Nephron (organoid): ENCODE data around the gene C4orf54.

Experiments used
- H3K27ac Mint-ChIP-seq, 3 experiments: 2 replicates each; pipeline ENCODE4 v1.8.0; 2020; ENCODE audit warnings: mixed read lengths in 3 of 3, mild to moderate bottlenecking in 2 of 3, moderate library complexity in 1 of 3
- H3K27me3 Mint-ChIP-seq: 2 replicates; pipeline ENCODE4 v1.8.0; 2021; ENCODE audit warnings: low read depth, mild to moderate bottlenecking, moderate library complexity, mixed read lengths
- H3K36me3 Mint-ChIP-seq: 2 replicates; pipeline ENCODE4 v1.8.0; 2020; ENCODE audit warnings: low read depth, mixed read lengths
- H3K4me1 Mint-ChIP-seq: 2 replicates; pipeline ENCODE4 v1.8.0; 2020; ENCODE audit warnings: mixed read lengths
- H3K4me3 Mint-ChIP-seq, 3 experiments: 2 replicates each; pipeline ENCODE4 v1.8.0; 2020; ENCODE audit warnings: mild to moderate bottlenecking in 3 of 3, mixed read lengths in 3 of 3, moderate library complexity in 2 of 3
- H3K9me3 Mint-ChIP-seq: 2 replicates; pipeline ENCODE4 v1.8.0; 2020; ENCODE audit warnings: mixed read lengths
- CTCF ChIP-seq, 3 experiments: fragments of 200-600 bp; sonication (generic); IDR thresholded peaks; one replicate each; pipeline ENCODE4 v1.5.0; 2021; ENCODE audit warnings: antibody characterized with exemption in 3 of 3; ENCODE audit not compliant: unreplicated experiment in 3 of 3

The C4orf54 gene

GRCh38 chr4:99657798-99658197, at the start of gene C4orf54:
C4orf54 (minus strand) TSS chr4:99657828; CDS start chr4:99654648, 3,180 bp downstream.
- no peaks in the 10 kb centered on the region for H3K36me3 Mint-ChIP-seq
- no peaks in the 10 kb centered on the region for H3K9me3 Mint-ChIP-seq
- no peak within 1 kb of the TSS for H3K4me3 Mint-ChIP-seq
- H3K27me3 Mint-ChIP-seq: no peaks in the 10 kb centered on the region
- no peak for TF ChIP-seq CTCF (IDR thresholded peaks at IDR 0.05; ENCODE audit: unreplicated experiment in 3 of 3)
- H3K27ac Mint-ChIP-seq: peak within 1 kb of the TSS in 2 of 3 experiments; percentile 48 to 67
- peaks cover 47% of the 10 kb centered on the region for H3K4me1 Mint-ChIP-seq

GRCh38 chr4:99705891-99706290, 48.3 kb upstream of the C4orf54 start:
- TF ChIP-seq CTCF (IDR thresholded peaks at IDR 0.05; ENCODE audit: unreplicated experiment in 3 of 3): no peak
- Mint-ChIP-seq H3K27ac (no peak overlapping the region), H3K4me3 (no peak overlapping the region), H3K27me3 (peaks cover 4% of the 10 kb centered on the region), H3K9me3 (peaks cover 9% of the 10 kb centered on the region), H3K4me1 (no peaks in the 10 kb centered on the region), H3K36me3 (no peaks in the 10 kb centered on the region)

GRCh38 chr4:99696801-99697200, 39.2 kb upstream of the C4orf54 start:
- Mint-ChIP-seq H3K27ac (no peak overlapping the region), H3K9me3 (peaks cover 8% of the 10 kb centered on the region), H3K36me3 (no peaks in the 10 kb centered on the region), H3K4me3 (no peak overlapping the region), H3K27me3 (no peaks in the 10 kb centered on the region), H3K4me1 (no peaks in the 10 kb centered on the region)
- TF ChIP-seq CTCF (IDR thresholded peaks at IDR 0.05; ENCODE audit: unreplicated experiment in 3 of 3): no peak

GRCh38 chr4:99693140-99693539, 35.5 kb upstream of the C4orf54 start:
- Mint-ChIP-seq H3K27ac (no peak overlapping the region), H3K4me1 (no peaks in the 10 kb centered on the region), H3K4me3 (no peak overlapping the region), H3K9me3 (peaks cover 20% of the 10 kb centered on the region), H3K36me3 (no peaks in the 10 kb centered on the region), H3K27me3 (no peaks in the 10 kb centered on the region)
- TF ChIP-seq CTCF (IDR thresholded peaks at IDR 0.05; ENCODE audit: unreplicated experiment in 3 of 3): no peak

GRCh38 chr4:99690990-99691389, 33.4 kb upstream of the C4orf54 start:
- Mint-ChIP-seq H3K4me1 (peaks cover 14% of the 10 kb centered on the region), H3K36me3 (no peaks in the 10 kb centered on the region), H3K27me3 (no peaks in the 10 kb centered on the region), H3K4me3 (no peak overlapping the region), H3K27ac (no peak overlapping the region), H3K9me3 (peaks cover 23% of the 10 kb centered on the region)
- TF ChIP-seq CTCF (IDR thresholded peaks at IDR 0.05; ENCODE audit: unreplicated experiment in 3 of 3): no peak

- Mint-ChIP-seq H3K27ac (no peak overlapping the region), H3K27me3 (no peaks in the 10 kb centered on the region), H3K4me3 (no peak overlapping the region), H3K9me3 (peaks cover 23% of the 10 kb centered on the region), H3K4me1 (peaks cover 17% of the 10 kb centered on the region), H3K36me3 (no peaks in the 10 kb centered on the region)
- no peak for TF ChIP-seq CTCF (IDR thresholded peaks at IDR 0.05; ENCODE audit: unreplicated experiment in 3 of 3)
Measured at GRCh38 chr4:99690472-99690871, 32.8 kb upstream of the C4orf54 start.
